Left ventricle myocardium superior (tissue), 1 donor: ENCODE measurements around the gene IL36G. TPM values are rescaled to one million over a fixed set of nuclear protein-coding genes. Genes with fewer than 3 reads are reported as not detected.
A peak's percentile ranks its signal among the peaks of the same experiment; 100 is the strongest.
"Not testable (repeated sequence)": the region's sequence is repeated elsewhere in the genome, so short reads cannot be mapped to it uniquely, and the experiment has no call there.

Source experiments
- ATAC-seq: fragments of 200-7000 bp; cut with Tn5 transposase; one replicate; pipeline ENCODE4 v1.9.1; 2020; ENCODE audit warnings: mild to moderate bottlenecking, moderate library complexity
- DNase-seq: peaks from one replicate; pipeline ENCODE4 v3.0.0-alpha.2; 2020
- intact Hi-C: fragments of 100-400 bp; cut with micrococcal nuclease; formaldehyde crosslinking; loops from one replicate; pipeline ENCODE4 v1.11.0; 2022
- long read RNA-seq: library from polyadenylated mRNA; unstranded; transcript quantifications from one replicate; pipeline ENCODE4 v2.0.0, GENCODE V29; 2021
- total RNA-seq: library from RNA; stranded (reverse); fragmentation: NEBNext Ultra II Directional; extraction: Animal tissue kit (Norgen Biotek cat#: 25700); gene quantifications from one replicate; pipeline ENCODE4 v1.2.1, GENCODE V29; 2021
- donor health status: DM: no; HTN: yes; CAD: no; lungs with severe emphysema.

IL36G gene
- not detected for total RNA-seq
- long read RNA-seq = 0 reads

DNA sequence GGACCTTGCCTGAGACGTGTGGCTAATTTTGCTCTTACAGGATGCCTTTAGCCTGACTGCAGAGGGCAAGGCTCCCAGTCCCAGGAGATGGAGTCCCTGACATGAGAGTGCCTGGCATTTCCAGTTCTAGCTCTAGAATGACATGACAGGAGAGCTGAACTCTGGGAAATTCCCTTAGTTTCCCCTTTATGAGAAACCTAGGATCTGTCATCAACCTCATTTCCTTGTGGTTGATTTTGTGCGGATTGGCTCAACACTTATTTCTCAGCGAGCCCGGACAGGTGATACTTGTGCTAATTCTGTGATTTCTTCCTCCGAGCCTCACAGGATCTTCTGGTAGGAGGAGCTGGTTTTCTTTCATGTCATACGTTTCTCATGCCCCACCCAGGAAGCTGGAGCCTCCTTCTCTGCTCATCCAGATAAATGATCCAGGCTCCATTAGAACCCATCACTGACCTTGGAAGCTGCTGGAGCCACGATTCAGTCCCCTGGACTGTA lies at the start of gene IL36G:
TSS of gene IL36G (plus strand) at position 448 of the 498 bp plus-strand sequence. CDS start 633 bp downstream, outside the sequence.
- intact Hi-C loops = no loop called here
- ATAC-seq (no peak), DNase-seq (no peak)

DNA sequence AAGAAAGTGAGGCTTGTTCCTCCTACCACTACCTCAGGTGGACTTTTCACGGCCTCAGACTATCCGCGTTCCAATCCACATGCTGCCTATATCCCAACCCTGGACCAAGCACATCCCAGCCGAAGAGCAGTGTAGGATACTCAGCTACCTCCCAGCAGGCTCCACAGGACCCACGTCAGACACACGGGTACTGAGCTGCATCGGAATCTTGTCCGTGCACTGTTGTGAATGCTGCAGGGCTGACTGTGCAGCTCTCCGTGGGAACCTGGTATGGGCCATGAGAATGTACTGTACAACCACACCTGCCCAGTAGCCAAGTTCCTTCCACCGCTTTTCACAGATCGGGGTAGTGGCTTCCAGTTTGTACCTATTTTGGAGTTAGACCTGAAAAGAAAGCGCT lies 44.5 kb upstream of the IL36G start:
- intact Hi-C loops = no loop called here
- DNase-seq (no peak), ATAC-seq (no peak)

DNA sequence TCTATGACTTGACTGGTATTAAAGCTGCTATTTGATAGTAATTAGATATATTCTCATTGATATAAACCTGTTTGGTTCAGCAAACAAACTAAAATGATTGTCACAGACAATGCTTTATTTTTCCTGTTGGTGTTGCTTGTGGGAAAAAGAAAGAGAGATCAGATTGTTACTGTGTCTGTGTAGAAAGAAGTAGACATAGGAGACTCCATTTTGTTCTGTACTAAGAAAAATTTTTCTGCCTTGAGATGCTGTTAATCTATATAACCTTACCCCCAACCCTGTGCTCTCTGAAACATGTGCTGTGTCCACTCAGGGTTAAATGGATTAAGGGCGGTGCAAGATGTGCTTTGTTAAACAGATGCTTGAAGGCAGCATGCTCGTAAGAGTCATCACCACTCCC lies 43.7 kb upstream of the IL36G start:
- DNase-seq, ATAC-seq, intact Hi-C loops: not testable (repeated sequence)

DNA sequence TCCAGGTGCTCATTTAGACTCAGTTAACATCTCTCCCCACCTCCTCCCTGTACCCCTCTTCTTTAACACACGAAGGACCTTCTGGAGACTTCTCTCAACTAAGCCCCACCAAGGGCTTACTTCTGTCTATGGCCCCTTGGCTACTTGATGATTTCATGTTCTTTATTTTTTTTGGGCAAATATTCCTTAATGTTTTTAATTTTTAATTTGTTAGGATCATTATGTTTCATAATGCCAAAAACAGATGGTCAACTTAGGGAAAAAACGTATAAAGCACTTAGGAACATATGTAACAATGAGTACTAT lies 40.9 kb upstream of the IL36G start:
- intact Hi-C loops = no loop called here
- no peak for DNase-seq
- no peak for ATAC-seq

DNA sequence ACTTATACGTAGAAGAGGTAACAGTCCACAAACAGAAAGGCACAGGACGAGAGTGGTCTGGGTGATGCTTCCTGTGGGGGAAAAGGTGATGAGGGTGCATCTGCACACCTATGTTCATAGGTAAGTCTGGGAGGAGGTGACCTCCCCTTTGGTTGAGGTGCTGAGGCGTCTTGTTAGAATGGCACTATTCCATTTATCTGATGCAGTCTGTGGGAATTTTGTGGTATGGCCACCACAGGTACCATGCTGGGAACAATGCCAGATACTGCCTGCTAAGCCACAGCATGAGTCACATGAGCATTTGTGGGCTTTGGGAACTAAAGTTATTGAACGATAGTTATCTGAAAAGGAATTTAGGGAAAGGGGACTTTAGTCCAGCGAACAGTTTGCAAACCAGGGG lies 38.9 kb upstream of the IL36G start:
- no peak for DNase-seq
- intact Hi-C loops = no loop called here
- no peak for ATAC-seq

DNA sequence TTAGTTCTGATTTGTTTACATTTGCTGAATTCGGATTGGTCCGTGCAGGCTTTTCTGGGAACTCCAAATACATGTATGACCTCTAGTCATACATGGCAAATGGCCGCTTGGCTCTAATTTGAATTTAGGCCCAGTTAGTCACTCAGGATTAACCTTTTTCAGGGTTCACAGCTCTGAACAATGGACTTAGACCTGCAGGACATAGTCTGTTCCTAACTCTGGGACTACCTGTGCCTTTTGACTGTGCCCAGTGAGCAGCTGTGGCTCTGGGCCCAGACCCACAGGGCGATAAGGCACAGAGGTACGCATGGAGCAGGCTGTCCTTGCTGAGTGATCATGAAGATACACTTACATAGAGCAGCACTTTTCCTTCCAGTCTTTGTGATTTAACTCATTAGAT lies 38.4 kb upstream of the IL36G start:
- peak; percentile 55 for ATAC-seq
- intact Hi-C loops = no loop called here
- DNase-seq = no peak

DNA sequence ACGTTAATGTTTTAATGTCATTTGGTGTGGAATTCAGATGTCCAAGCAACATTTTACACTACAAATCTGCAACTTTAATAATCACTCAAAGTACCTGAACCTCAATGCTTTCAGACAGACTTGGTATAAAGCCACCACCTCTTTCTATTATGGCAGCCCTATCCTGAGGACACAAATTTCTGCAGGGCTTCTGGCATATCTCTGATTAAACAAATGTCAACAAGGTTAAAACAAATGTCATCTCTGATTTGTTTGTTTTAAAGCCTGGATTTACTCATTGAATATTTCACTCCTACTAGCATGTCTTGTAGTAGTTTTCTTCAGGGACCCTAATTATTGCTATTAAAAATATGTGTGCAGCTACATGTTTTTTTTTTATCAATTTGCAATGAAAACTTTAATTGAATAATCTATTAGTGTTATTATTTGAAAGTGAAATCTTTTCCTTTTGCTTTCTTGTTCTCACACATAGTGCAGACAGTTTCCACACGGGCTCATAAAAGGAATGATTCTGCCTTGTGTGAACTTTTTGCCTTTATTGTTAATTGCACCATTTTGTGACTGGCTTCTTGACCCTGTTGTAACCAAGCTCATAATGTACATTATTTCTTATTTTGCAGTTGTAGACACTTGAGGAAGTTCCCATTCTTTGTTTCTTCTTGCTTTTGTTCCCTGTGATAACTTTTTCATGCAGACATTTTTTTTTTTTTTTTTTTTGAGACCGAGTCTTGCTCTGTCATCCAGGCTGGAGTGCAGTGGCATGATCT lies 36.8 kb upstream of the IL36G start:
- intact Hi-C loops = loop anchor here (10.0 kb wide), 1 partner anchor 176 kb away; the partner anchor contains the start of gene CKAP2L
- ATAC-seq (no peak), DNase-seq (no peak)

DNA sequence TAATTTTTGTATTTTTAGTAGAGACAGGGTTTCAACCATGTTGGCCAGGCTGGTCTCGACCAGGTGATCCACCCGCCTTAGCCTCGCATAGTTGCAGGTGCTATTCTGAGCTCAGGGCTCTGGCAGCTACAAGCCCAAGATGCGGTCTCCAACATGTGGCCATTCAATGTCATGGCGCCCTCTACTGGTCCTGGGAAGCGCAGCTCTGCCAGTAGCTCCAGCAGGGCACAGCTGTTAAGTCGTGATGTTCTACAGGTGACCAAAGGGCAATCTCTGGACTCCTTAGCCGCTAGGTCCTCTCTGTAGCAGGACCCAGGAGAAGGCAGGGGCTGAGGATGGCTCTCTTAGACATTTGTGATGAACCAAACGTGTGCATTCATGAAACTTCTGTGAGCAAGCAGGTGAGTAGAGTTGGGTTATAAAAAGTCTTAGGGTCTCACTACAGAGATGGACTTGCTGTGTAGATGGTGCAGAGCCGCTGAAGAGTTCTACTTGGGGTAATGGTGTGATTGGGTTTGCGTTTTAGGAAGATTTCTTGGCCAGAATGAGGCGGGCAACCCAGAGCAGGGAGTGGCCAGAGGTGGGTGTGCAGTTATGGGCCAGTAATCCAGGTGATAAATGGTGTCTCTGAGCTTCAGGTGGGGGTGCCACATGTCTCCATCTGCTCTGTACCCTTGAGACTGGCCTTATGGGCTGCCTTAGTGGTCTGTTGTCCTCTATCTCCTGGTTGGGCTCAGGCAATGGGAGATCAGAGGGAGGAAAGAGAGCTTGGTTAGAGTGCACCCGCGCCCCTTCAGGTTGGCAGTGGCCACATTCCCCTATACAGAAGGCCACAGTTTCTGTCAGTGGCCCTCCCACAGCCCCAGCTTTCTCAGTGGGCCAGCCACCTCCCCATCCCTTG lies 35.8 kb upstream of the IL36G start:
- intact Hi-C loops = loop anchor here (10.0 kb wide), 1 partner anchor 177 kb away; the partner anchor contains the start of gene CKAP2L
- peak; percentile 61 for ATAC-seq

DNA sequence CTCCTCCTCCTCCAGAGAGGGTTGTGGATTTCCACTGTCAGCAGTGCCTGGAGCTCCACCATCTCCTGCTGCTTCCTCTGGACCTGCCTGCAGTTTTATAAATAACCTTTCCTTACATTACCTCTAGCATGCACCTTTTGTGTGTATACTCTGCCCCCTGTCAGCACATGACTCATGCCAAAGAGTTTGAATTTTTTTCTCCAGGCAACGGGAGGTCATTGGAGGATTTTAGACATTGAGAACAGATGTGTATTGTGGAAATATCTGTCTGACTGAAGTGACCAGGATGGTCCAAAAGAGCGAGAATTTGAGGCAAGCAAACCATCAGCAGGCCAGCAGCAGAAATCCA lies 35.2 kb upstream of the IL36G start:
- ATAC-seq = no peak
- no peak for DNase-seq
- intact Hi-C loops = loop anchor here (10.0 kb wide), 1 partner anchor 178 kb away; the partner anchor contains the start of gene CKAP2L

More for the DNA sequence above, 35.8 kb upstream of the IL36G start:
- peak; percentile 55 for DNase-seq

DNA sequence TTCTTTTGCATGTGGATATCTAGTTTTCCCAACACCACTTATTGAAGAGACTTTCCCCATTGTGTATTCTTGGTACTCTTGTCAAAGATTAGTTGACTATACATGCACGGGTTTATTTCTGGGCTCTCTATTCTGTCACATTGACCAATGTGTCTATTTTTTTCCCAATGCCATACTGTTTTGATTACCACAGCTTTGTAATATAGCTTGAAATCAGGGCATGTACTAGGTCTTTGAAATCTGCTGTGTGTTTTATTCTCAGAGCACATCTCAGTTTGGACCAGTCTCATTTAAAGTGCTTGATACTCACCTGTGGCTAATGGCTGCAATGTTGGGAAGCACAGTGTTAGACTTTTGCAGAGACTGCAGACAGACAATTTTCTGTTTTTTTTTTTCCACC lies 32.8 kb upstream of the IL36G start:
- no peak for DNase-seq
- intact Hi-C loops = loop anchor here (10.0 kb wide), 1 partner anchor 180 kb away; the partner anchor contains the start of gene CKAP2L
- no peak for ATAC-seq

DNA sequence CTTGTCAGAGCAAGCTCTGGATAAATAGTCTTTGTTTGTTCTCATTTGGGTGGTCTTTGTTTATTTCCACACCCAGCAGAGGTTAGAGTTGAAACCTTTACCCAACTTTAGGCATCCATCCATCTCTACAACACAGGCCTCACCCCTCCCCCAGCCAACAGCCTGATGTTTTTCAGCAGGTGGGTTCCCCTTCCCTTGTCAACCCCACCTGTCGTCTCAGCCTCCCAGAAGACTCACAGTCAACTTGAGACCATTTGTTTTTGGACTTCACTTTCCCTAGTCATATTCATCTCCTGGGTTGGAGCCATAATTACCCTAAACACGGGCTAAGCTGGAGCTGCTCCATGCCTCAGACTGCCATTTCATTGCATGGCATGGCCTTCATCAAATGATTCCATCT lies 31.7 kb upstream of the IL36G start:
- no peak for ATAC-seq
- no peak for DNase-seq
- intact Hi-C loops = loop anchor here (10.0 kb wide), 1 partner anchor 181 kb away; the partner anchor contains the start of gene CKAP2L

DNA sequence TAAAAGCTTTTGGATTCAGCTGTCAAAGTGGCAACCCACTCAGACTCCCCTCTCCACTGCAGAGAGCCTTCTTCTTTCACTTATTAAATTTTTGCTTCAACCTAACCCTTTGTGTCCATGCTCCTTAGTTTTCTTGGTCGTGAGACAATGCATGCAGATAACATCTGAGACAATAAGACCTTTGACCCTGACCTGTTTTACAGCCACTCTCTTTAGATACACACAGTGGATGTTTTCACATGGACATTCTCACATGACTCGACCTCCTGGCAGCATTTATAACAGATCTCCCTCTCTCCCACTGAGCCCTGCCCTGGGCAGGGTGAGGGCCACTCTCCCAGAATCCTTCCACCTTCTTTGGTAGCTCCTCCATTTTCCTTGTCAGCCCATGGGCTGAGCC lies 30.4 kb upstream of the IL36G start:
- intact Hi-C loops = loop anchor here (10.0 kb wide), 1 partner anchor 183 kb away; the partner anchor contains the start of gene CKAP2L
- no peak for ATAC-seq

DNA sequence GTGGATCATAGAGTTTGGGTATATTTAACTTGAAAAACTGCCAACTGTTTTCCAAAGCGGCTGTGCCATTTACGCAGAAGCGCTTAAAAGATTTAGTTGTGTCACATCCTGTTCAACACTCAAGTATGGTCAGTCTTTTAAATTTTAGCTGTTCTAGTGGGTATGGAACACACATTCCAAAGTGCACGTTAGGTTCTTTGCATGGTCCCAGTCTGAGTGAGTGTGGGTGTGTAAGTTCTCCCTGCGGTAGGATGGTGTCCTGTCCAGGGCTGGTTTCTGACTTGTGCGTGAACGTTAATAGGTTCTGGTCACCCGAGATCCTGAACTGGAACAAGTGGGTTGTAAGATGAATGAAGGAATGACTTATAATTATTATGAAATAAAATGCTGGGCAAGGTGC lies 28.4 kb upstream of the IL36G start:
- DNase-seq (no peak), ATAC-seq (no peak)
- intact Hi-C loops = loop anchor here (10.0 kb wide), 1 partner anchor 185 kb away; the partner anchor contains the start of gene CKAP2L

More for the DNA sequence above, 30.4 kb upstream of the IL36G start:
- DNase-seq = no peak

DNA sequence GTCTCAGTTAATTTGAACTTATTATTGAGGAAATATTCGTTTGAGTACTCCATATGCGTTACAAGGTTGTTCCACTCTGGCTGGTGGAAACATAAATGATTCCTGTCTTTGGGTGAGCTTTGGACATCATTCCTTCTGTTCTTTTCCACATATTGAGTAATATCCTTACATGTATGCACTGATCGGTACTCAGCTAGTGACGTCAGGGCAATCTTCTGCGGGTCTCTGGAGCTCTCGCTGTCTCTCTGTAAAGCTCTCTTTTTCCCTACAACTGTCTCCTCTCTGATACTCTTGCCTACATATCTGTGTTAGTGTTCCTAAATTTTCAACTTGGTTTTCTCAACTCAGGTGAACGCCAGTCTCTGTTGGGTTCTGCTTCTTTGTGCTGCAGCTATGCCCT lies 23.4 kb upstream of the IL36G start:
- intact Hi-C loops = no loop called here
- DNase-seq = no peak
- no peak for ATAC-seq

DNA sequence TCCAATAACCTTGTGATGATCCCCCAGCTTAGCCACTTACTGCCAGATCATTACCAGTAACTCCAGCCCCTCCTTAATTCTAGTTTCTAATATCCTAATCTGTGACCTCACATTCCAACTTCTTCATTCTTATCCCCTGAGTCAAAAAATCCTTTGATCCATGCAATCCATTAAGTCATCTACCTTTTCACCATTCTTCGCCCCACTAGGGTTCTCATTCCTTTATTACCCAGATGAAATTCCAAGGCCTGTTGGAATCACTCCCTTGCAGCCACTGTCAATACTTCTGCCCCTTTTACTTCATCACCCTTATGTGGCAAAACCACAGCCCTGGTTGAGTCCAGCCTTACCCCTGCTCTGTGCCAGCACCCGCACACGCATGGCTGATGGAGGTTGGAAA lies 20.3 kb upstream of the IL36G start:
- no peak for DNase-seq
- intact Hi-C loops = no loop called here
- ATAC-seq = no peak

DNA sequence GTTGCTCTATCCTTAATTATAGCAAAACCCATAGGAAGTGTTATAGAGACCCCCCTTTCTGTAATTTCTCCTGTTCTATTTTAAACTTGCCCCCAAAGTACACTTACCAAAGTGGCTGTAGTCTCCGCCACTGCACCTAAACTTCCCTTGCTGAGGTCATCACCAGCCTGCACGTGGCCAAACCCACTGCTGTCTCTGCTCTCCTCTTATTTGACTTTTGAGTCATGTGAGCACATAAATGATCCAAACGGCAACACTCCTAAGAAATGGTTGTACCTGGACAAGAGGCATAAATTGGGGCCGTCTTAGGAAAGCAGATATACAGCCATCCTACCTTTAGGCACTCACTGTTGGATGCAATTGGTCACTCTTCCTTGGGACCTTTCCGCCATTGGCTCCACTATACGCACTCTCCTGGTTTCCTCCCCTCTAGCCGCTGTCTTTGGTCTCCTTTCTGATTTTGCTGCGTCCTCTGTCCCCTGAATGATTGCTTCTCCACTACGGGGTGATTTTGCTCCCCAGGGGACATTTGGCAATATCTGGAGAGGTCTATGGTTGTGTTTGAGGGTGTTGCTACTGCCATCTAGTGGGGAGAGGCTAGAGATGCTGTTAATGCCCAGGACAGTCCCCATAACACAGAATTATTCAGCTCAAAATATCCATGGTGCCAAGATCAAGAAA lies 19.2 kb upstream of the IL36G start:
- peak; percentile 50 for ATAC-seq
- DNase-seq = no peak
- intact Hi-C loops = no loop called here

DNA sequence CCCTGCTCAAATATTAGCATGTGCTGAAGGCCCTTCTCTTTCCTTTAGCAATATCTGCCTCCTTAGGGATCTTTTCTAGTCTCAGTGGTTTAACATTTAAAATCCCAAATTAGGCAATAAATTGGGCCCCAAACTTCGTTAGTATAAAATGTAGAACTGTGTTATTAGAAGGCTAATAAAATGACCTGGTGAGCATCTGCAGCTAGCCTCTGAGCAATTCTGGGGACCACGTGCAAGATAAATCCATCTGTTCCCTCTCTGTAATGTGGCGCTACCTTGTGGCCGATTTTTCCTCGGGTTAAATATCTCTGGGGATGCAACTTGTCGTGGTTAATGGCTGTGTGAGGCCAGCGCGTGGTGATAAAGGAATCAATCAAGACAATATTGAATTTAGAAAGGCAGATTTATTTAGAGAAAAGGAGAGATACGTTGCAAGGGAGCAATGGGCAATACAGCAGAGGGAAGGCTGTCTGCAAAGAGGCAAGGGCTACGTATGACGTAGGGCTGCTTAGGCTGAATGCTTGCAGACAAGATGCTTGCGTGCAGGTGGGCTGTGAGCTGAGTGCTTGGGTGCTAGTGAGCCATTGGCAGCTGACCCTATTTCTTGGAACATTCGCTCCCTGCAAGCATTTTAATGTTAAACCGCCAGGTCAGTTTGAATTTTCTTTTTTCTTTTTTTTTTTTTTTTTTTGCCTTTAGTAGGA lies 18.5 kb upstream of the IL36G start:
- DNase-seq (no peak), ATAC-seq (no peak)
- intact Hi-C loops = no loop called here

DNA sequence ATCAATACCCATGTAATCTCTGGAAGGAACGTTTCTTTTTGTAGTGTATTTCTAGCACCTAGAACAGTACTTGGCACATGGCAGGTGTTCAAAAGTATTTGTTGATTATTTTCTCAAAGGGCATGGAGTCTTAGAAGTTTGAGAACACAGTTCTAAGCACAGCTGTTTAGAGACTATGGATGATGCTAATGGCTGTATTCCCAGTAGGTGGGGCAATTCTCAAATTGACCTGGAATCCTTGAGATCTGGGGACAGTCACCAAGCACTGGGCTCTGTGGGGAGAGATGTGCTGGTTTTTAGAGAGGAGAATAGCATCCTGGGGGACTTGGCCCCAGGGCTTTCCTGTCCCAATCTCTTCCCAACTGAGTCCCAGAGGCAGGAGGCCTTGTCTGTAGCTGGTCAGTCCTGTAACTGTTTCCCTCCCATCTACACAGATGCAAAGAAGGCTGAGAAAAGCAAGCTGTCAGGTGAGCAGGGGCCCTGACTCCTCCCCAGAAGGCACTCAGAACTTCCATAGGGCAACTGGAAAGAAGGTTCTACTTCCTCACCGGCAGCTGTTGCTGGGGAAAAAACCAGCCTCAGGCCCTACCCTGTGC lies 17.5 kb upstream of the IL36G start:
- DNase-seq = no peak
- intact Hi-C loops = no loop called here
- no peak for ATAC-seq
